Measurements from ENCODE around the gene CEP350.

CEP350 gene

DNA sequence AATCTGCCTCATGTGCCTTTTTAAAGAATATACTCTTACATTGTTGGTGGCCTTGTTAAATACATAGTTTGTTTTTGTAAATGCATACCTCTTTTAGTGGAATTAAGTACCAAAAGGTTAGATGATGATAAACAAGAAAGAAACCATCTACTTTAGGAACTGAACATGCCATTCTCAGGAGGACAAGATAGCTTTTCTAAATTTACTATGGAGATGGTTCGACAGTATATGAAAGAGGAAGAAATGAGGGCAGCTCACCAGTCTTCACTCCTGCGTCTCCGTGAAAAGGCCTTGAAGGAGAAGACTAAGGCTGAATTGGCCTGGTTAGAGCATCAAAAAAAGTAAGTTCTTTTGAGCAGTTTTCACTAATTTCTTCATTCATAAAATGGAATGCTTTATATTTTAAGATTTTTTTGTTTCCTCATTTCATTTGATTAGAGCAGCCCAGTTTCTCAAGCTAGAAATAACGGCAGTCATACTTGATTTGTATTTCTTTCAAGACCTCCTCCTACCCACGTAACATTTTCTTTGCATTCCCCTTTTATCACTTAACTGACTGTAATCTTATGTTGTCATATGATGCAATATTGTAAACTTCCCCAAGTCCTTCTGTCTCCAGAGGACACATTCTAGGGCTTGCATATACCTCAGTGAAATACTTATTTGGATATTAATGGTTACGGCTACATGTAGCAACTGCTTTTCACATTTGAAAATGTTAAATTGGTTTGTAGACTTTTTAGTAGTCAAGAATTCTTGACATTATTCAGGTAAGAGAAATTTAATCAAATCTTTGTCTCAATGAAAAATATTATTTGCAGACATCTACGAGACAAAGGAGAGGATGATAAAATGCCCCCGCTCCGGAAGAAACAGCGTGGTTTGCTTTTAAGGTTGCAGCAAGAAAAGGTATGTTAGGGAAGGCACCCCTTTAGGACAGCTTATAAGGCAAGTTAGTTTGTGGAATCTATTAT lies 99.3 kb downstream of the CEP350 start:
- intact Hi-C loops (cut with DNase I) = no loop called here
- no peak for DNase-seq

DNA sequence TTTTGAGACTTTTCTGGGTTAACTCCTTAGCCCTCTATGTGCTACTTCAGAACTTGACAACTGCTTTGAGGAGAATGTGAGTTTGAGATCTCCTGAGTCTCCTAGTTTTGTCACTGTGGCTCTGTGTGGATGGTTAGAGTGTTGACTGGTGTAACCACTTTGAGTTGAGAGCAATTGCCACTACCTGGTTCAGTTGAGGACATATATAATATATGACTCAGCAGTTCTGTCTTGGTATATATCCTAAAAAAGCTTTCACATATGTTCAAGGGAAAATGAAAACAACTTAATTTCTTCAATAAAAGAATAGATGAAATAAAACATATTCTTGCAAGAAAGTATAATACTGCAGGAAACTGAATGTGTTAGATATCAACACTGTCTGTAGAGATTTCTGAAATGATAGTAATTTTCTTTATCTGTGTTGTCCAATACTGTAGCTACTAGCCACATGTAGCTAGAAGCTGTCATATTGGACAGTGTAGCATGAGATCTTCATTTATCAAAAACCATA lies 103.3 kb downstream of the CEP350 start:
- intact Hi-C loops (cut with DNase I) = no loop called here
- no peak for DNase-seq

DNA sequence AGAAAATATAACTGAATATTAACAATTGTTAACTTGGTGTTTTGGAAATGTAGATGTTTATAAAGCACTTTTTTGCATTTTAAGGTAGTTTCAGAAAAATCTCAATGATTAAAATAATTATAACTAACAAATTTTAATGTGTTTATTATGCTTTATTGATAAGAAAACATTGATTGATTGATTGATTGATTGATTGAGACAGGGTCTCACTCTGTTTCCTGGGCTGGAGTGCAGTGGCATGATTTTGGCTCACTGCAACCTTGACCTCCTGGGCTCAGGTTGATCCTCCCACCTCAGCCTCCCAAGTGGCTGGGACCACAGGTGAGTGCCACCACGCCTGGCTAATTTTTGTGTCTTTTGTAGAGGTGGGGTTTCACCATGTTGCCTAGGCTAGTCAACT lies 106.4 kb downstream of the CEP350 start:
- intact Hi-C loops (cut with DNase I) = no loop called here
- DNase-seq = no peak

DNA sequence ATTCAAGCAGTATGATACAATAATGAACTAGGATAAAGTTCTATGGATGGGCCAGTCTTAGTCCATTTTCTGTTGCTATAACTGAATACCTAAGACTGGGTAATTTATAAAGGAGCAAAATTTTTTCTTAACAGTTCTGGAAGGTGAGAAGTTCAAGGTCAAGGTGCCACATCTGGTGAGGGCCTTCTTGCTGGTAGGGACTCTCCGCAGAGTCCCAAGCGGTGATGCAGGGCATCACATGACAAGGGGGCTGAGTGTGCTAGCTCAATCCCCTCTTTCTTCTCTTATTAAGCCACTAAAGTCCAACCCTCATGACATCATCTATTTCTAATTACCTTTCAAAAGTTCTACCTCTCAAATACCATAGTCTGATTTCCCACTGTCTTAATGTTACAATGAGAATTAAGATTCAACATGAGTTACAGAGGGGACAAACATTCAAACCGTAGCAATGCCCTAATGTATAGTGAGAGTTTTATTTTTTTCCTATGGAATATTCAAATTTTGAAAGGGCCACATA lies 107.9 kb downstream of the CEP350 start:
- intact Hi-C loops (cut with DNase I) = no loop called here
- DNase-seq = no peak

DNA sequence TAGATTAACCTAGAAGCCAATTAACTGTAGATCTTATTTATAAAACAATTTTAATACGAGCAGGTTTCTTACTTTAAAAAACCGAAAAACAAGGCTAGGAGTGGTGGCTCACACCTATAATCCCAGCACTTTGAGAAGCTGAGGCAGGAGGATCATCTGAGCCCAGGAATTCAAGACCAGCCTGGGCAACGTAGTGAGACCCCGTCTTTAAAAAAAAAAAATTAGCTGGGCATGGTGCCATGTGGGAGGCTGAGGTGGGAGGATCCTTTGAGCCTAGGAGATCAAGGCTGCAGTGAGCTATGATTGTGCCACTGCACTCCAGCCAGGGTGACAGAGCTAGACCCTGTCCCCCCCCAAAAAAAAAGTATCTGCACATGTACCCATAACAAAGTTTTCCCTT lies 110.8 kb downstream of the CEP350 start:
- no peak for DNase-seq
- intact Hi-C loops (cut with DNase I) = no loop called here

DNA sequence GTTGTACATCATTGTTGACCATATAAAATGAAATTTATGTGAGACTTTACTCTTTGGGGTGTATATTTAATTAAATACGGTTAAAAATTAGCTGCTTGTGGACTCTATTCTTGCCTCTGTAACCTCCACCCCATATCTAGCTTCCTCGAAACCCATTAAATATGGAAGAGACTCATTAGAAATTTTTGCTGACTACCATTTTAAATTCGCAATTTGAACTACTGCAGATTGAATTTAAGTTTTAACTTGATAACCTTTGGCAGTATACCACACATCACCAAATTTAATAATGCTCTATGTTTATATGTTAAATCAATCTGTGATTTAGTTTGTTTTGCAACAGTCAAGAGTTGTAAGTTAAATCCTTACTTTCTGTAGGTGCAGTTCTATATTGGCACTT lies 111.5 kb downstream of the CEP350 start:
- DNase-seq = no peak
- intact Hi-C loops (cut with DNase I) = no loop called here

DNA sequence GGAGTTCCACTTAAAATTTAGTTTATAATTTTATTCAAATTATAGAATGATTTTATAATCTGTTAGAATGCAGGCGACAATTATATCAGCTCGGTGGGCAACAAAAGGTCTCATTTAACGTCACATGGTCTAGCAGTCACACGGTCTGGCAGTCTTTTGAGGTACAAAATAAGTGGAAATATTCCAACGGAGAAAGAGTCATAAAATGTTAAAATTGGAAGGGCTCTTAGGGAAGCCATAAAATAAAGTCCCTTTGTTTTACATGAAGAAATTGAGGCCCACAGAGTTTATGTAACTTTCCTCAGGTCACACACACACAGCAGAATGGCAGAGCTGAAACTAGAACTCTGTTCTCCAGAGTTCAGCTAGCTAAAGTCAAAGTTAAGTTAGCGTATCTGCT lies 115.7 kb downstream of the CEP350 start:
- intact Hi-C loops (cut with DNase I) = no loop called here
- no peak for DNase-seq

DNA sequence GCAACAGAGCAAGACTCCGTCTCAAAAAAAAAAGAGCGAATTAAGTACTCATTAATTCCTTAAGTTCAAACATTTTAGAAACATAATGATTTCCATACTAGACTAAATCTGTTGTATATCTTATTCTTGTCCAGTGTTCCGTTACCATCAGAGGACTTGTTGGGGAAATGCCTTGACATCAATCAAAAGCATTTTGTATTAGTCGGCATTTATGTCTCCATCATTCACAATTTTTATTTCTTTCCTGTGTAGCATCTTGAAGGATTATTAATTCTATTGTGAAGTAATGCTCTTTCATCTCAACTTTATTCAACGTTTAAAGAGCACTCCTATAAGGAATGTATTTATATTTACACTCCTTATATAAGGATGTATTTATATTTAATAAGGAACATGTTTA lies 117.1 kb downstream of the CEP350 start:
- intact Hi-C loops (cut with DNase I) = no loop called here
- DNase-seq = no peak

DNA sequence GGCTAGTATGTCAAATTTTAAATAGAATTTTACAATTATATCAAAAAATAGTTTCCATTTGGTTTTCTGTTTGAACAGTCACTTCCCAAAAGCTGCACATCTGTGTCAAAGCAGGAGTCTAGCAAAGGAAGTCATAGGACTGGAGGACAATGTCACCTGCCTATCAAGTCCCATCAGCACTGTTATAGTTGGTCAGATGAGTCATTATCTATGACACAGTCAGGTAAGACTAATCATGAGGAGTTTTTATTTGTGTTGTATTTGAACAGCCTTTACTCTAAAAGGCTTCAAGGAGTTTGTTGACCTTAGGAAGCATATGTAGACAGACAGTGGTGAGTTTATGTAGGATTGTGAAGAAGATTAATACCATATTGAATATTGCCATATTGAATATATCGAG lies 125.8 kb downstream of the CEP350 start:
- intact Hi-C loops (cut with DNase I) = no loop called here
- DNase-seq = no peak

DNA sequence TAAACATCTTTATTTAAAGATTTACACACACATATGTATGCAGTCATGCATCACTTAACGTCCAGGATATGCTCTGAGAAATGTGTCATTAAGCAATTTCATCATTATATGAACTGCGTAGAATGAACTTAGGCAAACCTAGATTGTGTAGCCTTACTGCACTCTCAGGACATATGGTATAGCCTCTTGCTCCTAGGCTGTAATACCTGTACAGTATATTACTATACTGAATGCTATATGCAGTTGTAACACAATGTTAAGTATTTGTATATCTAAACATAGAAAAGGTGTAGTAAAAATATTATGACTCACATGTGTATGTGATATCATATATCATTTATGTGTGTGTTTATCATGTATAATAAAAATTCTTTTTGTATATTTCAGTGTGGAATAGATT lies 126.9 kb downstream of the CEP350 start:
- no peak for DNase-seq
- intact Hi-C loops (cut with DNase I) = no loop called here

DNA sequence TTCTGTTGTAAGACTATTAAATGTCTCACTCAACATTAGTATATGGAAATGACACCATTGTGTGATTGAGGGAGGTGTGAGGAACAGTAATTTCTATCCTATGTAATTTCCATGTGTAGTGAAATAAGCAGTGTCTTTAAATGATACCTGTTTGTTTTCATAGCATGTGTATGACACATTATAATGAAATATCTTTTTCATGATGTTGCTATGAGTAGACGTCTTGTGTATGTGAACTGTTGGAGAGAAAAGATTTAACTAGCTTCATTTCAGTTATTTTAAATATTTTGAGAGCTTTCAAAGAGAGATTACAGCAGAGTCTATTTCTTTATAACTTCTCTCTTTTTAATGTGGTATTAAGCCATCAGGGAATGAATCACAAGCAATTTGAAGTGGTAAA lies 128.6 kb downstream of the CEP350 start:
- intact Hi-C loops (cut with DNase I) = no loop called here
- DNase-seq = no peak

DNA sequence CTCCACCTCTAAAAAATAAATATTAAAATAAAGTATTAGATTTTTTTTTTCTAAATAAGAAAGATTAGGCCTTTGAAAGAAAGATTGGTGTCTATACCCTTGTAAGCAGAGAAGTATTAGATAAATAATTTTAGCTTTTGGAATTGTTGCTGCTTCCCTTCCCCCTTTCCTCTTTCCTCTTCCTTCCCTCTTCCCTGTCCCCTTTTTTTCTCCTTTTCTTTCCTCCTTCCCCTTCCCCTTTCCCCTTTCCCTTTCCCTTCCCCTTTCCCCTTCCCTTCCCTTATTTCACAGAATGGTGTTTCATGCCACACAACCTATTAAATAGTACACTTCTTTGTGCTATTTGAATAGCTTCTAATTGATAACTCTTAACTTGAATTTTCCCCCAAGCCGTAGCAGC lies 130.3 kb downstream of the CEP350 start:
- DNase-seq = no peak
- intact Hi-C loops (cut with DNase I) = no loop called here

DNA sequence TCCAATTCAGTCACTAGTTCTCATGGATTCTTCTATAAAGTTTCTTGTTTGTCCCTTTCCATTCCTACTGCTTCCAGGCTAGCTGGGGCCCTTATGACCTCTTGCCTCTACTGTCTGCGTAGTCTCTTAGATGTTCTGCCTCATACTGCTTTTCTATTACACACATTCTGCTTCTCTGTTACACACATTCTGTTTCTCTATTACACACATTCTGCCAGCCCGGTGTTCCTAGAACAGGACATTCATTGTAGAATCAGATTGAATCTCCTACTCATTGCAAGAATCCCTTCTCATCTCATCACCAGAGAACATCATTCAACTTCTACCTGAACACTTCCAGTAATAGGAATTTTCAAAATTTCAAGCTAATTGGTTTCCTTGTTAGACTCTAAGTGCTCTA lies 130.7 kb downstream of the CEP350 start:
- DNase-seq = no peak
- intact Hi-C loops (cut with DNase I) = no loop called here

DNA sequence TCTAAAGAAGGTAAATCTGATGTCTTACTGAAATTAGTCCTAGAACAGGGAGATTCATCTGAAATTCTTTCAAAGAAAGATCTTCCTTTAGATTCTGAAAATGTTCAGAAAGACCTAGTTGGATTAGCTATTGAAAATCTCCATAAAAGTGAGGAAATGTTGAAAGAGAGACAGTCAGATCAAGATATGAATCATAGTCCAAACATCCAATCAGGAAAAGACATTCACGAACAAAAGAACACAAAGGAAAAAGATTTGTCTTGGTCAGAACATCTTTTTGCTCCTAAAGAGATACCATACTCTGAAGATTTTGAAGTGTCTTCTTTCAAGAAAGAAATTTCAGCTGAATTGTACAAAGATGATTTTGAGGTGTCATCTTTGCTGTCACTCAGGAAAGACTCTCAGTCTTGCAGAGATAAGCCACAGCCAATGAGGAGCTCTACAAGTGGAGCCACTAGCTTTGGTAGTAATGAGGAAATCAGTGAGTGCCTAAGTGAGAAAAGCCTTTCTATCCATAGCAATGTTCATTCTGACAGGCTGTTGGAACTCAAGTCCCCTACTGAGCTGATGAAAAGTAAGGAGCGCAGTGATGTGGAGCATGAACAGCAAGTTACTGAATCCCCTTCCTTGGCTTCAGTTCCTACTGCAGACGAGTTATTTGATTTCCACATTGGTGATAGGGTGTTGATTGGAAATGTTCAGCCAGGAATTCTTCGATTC lies 138.5 kb downstream of the CEP350 start:
- intact Hi-C loops (cut with DNase I) = no loop called here
- DNase-seq = no peak

DNA sequence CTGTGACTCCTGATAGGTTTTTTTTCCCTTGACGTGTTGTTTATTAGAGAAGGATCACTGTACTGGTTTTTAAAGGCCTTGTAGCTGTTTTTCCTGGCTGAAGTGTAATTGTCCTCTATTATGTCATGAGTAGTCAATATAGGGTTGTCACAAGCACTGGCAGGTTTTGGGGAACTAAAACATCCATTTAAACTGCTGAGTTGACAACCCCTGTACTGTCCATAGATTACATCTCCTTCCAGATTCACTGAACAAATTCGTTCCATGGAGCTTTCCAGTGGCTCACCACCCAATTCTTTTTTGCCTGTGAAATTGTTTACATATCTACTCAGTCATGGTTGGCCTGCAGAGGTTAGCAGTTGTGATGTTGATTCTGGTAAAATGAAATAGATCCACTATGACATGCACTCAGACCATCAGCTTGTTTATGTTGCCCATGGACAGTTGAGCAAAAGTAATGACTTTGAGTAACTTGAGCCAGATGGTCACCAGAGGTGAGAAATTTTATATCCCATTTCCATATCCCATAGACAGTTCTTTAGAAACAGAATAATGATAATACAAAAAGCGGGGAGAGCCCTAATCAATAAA lies 140.2 kb downstream of the CEP350 start:
- intact Hi-C loops (cut with DNase I) = no loop called here
- no peak for DNase-seq

DNA sequence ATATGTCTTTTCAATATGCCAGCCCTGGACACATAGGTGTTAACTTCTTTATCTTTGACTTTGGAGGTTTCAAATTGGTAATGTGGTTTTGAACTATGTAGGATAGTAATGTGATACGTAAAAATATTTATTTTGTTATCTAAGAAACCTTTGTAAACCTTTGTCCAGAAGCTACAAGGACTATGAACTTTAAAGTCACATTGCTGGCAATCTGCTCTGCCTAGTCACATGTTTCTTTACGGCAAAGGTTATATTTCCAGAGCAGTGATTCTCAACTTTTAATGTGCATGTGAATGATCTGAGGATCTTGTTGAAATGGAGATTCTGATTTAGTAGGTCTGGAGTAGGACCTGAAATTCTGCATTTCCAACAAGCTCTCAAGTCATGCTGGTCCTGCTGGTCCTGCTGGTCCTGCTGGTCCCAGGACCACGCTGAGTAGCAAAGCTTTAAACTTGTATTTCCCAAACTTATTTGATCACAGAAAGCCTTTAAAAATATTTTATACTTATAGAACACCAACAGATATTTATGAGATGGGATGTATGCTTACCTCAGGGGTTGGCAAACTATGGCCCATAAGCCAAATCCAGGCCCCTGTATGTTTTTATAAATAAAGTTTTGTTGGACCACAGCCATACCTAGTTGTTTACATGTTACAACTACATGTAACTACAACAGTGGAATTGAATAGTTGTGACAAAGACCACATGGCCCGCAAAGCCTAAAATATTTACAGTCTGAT lies 142.1 kb downstream of the CEP350 start:
- DNase-seq = no peak
- intact Hi-C loops (cut with DNase I) = no loop called here

DNA sequence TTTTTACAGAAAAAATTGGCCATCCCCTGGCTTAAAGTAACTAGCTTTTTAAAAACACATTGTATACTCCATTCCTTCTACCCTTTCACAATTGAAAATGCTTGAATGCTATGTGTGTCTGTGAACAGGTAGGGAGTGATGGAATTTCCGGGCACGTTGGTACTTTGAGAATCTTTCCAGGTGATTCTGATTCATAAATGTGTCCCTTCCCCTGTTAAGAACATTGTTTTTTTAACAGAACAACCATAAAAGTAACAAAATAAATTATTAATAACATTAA lies 142.7 kb downstream of the CEP350 start:
- DNase-seq = no peak
- intact Hi-C loops (cut with DNase I) = no loop called here

DNA sequence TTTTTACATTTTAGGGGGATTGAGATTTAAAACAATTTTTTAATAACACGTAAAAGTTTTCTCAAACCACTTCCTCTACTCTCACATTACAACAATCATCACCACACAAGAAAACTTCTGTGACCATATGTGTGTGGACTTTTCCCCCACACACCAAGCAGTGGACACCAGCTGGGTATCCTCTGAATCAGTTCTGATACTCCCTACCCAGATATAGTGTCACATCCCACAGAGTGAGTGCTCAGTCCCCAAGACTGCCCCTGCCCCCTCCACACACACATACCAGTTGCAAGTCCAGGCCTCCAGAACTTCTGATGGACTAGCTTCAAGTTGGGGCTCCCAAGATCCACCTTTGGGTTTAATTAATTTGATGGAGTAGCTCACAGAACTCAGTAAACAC lies 146.8 kb downstream of the CEP350 start:
- no peak for DNase-seq
- intact Hi-C loops (cut with DNase I) = no loop called here

DNA sequence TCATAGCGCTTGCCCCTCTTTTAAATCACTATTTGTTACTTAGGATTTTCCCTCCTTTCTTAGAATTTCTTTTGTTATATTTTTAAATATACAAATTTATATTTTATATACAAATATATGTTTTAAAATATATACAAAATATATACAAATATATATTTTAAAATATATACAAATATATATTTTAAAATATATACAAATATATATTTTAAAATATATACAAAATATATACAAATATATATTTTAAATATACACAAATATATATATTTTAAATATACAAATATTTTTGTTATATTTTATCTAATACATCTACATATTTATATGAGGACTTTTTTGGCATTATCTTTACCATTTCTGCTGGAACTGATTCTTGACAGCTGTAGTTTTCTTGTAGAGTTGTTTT lies 149.2 kb downstream of the CEP350 start:
- DNase-seq = no peak
- intact Hi-C loops (cut with DNase I) = no loop called here

DNA sequence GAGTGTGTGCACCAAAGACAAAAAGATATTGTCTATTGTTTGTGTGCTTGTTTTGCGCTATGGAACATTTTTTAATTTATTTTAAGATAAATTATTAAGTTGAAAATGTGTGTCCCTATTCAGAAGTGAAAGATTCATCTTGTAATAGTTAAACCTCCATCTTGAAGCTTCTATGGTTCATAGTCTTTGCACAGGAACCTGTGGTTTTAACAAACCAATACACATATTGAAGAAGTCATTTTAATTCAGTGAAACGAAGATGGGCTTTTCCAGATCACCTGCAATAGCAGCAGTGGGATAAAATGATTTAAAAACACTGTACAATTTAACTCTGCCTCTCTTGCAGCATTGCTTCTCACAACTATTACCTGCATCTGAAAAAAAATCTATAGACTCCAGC lies 157.5 kb downstream of the CEP350 start:
- intact Hi-C loops (cut with DNase I) = no loop called here
- no peak for DNase-seq

Data from posterior cingulate gyrus (tissue), 11 donors.